Activated CD4-positive, alpha-beta memory T cell treated with anti-CD3 and anti-CD28 coated beads, Interleukin-2, amount 10 ng/mL, durations not matched to agents 7 days and 5 days (primary cell): ENCODE measurements around the gene NFIA. TPM values are rescaled to one million over a fixed set of nuclear protein-coding genes. Genes with fewer than 3 reads are reported as not detected.

Source experiments
- CTCF ChIA-PET: fragments of 350-600 bp; sonication (Branson Sonifier 250); formaldehyde crosslinking; loops from one replicate; lab custom pipeline; 2021; ENCODE audit warnings: antibody characterized with exemption, inconsistent platforms; lab: Charles Lee
- POLR2A ChIA-PET: fragments of 350-600 bp; sonication (Branson Sonifier 250); formaldehyde crosslinking; loops from one replicate; lab custom pipeline; 2021; ENCODE audit warnings: antibody characterized with exemption; lab: Charles Lee
- DNase-seq: peaks from one replicate; pipeline ENCODE4 v3.0.0-alpha.2; 2020
- H3K27ac Mint-ChIP-seq: one replicate; pipeline ENCODE4 v1.8.0; 2021; ENCODE audit warnings: mild to moderate bottlenecking, mixed read lengths
- H3K27me3 Mint-ChIP-seq: one replicate; pipeline ENCODE4 v1.8.0; 2021; ENCODE audit warnings: mixed read lengths
- H3K36me3 Mint-ChIP-seq: one replicate; pipeline ENCODE4 v1.8.0; 2021; ENCODE audit warnings: low read depth, mixed read lengths
- H3K4me1 Mint-ChIP-seq: one replicate; pipeline ENCODE4 v1.8.0; 2021; ENCODE audit warnings: mixed read lengths
- H3K4me3 Mint-ChIP-seq: one replicate; pipeline ENCODE4 v1.8.0; 2021; ENCODE audit warnings: mild to moderate bottlenecking, mixed read lengths
- H3K9me3 Mint-ChIP-seq: one replicate; pipeline ENCODE4 v1.8.0; 2021; ENCODE audit warnings: mixed read lengths
- total RNA-seq, 2 experiments: library from RNA; stranded (reverse); gene quantifications; one replicate each; pipeline ENCODE4 v1.2.3, GENCODE V29; 2021

NFIA gene
- total RNA-seq, 2 experiments from 2014 or later: 2.4 to 3.0 TPM

DNA sequence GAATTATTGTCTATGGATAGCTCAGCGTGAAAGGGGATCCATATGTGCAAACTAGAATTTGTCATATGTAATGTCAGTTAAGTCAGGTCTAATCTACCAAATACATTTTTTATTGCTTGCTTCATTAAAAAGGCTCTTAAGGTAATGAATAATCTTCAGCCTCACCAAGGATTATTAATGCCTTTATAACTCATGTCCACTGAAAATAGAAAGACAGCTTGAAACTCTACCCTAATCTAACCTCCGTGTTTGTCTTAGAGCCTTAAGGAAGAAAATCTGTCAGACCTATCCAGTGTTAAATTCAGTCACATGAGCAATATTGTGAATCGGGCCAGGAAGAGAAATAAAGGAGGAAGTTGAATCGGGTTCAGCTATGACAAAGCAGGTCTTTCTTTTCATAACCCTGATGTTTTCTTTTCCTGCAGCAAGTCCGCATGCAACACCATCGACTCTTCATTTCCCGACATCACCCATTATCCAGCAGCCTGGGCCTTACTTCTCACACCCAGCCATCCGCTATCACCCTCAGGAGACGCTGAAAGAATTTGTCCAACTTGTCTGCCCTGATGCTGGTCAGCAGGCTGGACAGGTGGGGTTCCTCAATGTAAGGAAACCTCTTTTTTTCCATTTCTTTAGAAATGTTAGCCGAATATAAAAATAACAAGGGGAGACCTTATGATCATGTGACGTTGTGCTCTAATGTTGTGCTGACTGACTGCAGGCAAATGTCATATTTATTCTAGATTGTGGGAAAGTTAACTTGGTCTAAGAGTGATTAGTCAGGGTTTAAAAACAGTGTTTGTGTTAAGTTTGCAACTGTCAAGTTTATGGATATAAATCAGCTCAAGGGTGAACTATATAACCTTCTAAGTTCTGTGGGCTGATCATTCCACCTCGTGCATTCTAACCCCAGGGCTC lies 321.6 kb downstream of the NFIA start:
- no peaks in the 10 kb centered on the region for H3K27me3 Mint-ChIP-seq

DNA sequence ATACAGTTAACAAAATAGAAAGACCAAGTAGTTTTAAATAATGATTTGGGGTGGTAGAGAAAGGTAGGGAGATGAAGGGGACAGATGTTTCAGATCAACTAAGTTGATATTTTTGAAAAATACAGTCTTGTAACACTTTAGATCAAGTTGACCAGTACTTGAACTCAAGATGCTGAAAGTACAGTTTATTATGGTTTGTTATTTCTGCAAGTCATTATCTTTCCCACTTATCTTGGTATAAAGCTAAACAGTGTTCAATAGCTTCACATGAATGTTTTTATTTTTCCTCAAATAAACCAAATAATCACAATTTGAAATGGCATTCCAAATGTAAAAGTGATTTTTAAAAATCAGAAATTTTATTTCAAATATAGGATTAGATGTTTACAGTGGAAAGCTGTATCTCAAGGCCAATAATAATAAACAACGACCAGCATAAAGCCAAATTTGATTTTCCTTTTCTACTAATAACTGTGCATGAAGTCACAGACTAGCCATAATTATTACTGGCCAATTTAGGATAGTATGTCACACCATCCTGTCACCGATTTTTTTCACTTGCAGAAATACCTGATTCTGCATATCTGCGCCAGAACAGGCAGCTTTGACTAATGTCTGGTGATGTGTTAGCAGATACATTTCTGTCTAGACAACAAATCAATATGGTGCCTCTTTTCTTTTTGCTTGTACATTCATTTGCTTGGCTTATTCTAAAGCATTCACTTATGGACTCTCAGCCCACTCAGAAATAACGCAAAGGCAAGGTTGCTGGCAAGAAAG lies 322.4 kb downstream of the NFIA start:
- Mint-ChIP-seq H3K4me1 (peaks cover 5% of the 10 kb centered on the region), H3K9me3 (no peaks in the 10 kb centered on the region), H3K4me3 (no peak overlapping the region), H3K27me3 (no peaks in the 10 kb centered on the region), H3K36me3 (no peaks in the 10 kb centered on the region), H3K27ac (no peak overlapping the region)
- POLR2A ChIA-PET: no interaction called here
- no peak for DNase-seq
- CTCF ChIA-PET: no interaction called here

More for the DNA sequence above, 321.6 kb downstream of the NFIA start:
- POLR2A ChIA-PET: no interaction called here
- no peaks in the 10 kb centered on the region for H3K36me3 Mint-ChIP-seq
- no peaks in the 10 kb centered on the region for H3K9me3 Mint-ChIP-seq
- H3K4me1 Mint-ChIP-seq: peaks cover 5% of the 10 kb centered on the region
- no peak for DNase-seq
- H3K27ac Mint-ChIP-seq: no peak overlapping the region
- H3K4me3 Mint-ChIP-seq: no peak overlapping the region
- CTCF ChIA-PET: no interaction called here

GRCh38 chr1:61406467-61406866 lies 324.1 kb downstream of the NFIA start:
- no peaks in the 10 kb centered on the region for H3K27me3 Mint-ChIP-seq
- ChIA-PET CTCF (interaction anchor here (1.0 kb wide), 1 partner anchor 182 kb away, joined by 3 read pairs; no protein-coding TSS in a partner anchor), POLR2A (no interaction called here)
- no peak for DNase-seq
- peaks cover 5% of the 10 kb centered on the region for H3K4me1 Mint-ChIP-seq
- H3K36me3 Mint-ChIP-seq: no peaks in the 10 kb centered on the region
- no peak overlapping the region for H3K27ac Mint-ChIP-seq
- no peaks in the 10 kb centered on the region for H3K9me3 Mint-ChIP-seq
- no peak overlapping the region for H3K4me3 Mint-ChIP-seq

DNA sequence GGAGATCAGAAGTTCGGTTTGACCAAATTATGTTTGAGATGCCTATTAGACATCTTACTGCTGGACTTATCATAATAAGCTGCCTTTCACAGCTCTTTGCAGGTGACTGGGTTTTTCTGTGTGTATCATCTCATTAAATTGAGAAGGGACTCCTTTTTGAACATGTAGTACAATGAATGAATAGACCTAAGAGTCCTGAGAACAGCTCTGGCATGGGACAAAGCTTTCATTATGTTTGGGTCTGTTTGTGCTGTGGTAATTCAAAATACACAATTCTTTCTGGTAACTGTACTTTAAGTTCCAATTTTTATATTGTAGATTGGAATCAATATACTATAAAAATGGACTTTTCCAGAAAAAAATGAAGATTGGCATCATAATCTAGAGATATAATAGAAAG lies 330.2 kb downstream of the NFIA start:
- Mint-ChIP-seq H3K9me3 (no peaks in the 10 kb centered on the region), H3K4me3 (no peak overlapping the region), H3K27ac (no peak overlapping the region), H3K4me1 (no peaks in the 10 kb centered on the region), H3K27me3 (no peaks in the 10 kb centered on the region), H3K36me3 (no peaks in the 10 kb centered on the region)
- DNase-seq: no peak
- POLR2A ChIA-PET: no interaction called here
- CTCF ChIA-PET: no interaction called here

- Mint-ChIP-seq H3K36me3 (no peaks in the 10 kb centered on the region), H3K27ac (no peak overlapping the region), H3K27me3 (no peaks in the 10 kb centered on the region), H3K4me3 (no peak overlapping the region), H3K4me1 (no peaks in the 10 kb centered on the region), H3K9me3 (peaks cover 2% of the 10 kb centered on the region)
- POLR2A ChIA-PET: no interaction called here
- DNase-seq: no peak
- CTCF ChIA-PET: no interaction called here
Measured at GRCh38 chr1:61419196-61419595, 336.8 kb downstream of the NFIA start.

DNA sequence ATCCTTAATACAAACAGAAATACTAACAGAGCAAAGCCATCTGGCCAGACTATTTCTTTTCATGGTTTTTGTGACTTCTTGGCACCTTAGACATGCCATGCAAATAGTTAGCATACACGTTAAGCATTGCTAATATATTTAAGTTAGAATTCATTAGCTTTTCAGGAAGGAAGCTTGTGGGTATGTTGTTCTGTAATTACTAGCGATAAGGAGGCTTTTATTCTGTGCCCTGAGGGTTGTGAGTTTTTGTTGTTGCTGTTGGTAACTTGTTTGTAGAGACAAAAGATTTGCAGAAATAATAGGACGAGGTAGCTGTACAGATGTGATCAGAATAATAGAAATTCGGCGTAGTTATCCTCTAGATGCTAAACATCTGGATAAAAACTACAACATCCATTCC lies 337.3 kb downstream of the NFIA start:
- no peaks in the 10 kb centered on the region for H3K36me3 Mint-ChIP-seq
- CTCF ChIA-PET: interaction anchor here (0.6 kb wide), 1 partner anchor 33 kb away, joined by 4 read pairs; no protein-coding TSS in a partner anchor
- no peaks in the 10 kb centered on the region for H3K27me3 Mint-ChIP-seq
- no peaks in the 10 kb centered on the region for H3K4me1 Mint-ChIP-seq
- H3K4me3 Mint-ChIP-seq: no peak overlapping the region
- POLR2A ChIA-PET: no interaction called here
- H3K9me3 Mint-ChIP-seq: peaks cover 2% of the 10 kb centered on the region
- DNase-seq: no peak
- no peak overlapping the region for H3K27ac Mint-ChIP-seq

- H3K9me3 Mint-ChIP-seq: peaks cover 2% of the 10 kb centered on the region
- H3K36me3 Mint-ChIP-seq: no peaks in the 10 kb centered on the region
- H3K4me1 Mint-ChIP-seq: no peaks in the 10 kb centered on the region
- ChIA-PET POLR2A (no interaction called here), CTCF (interaction anchor here (0.6 kb wide), 1 partner anchor 33 kb away, joined by 4 read pairs; no protein-coding TSS in a partner anchor)
- H3K4me3 Mint-ChIP-seq: no peak overlapping the region
- H3K27me3 Mint-ChIP-seq: no peaks in the 10 kb centered on the region
- DNase-seq: no peak
- H3K27ac Mint-ChIP-seq: no peak overlapping the region
Measured at GRCh38 chr1:61420243-61420642, 337.9 kb downstream of the NFIA start.

DNA sequence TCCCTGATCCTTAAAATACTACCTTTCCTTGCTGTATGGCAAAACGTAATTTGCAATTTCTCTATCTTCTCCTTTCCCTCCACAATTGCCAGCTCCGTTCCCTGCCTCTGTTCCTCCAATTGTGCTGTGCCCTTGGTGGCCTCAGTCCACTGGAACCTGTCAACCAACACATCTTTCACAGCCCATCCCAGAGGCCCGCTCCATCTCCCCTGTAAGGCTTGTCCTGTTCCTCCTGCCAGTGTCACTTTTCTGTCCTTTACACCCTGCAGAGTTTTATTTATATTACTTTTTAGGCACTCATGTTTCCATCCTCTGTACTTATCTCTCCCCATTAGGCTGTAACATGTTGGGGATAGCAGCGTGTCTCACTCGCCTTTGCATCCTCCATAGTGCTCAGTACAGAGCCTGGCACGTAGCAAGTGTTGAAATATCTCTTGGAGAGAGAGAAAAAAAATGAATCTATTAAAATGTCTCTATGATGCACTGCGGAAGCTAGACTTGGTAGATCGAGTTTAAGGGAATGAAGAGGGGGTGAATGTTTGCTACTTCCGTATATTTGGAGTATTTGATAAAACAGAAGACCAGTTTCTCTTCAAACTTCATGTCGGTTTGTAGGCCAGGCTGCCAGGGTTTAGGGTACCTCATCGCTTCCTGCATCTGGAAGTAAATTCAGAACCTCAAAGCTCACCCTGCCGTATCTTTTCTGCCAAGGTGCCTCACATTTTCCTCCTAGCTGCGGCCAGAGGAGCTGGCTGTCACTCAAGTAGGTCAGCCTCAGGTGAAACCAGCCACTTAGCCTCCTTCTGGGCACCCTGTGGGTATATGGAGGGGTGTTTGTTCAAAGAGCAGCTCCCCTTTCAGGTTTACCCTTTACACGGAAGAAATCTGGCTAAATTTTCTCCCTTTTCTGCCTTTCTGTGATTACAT lies 338.8 kb downstream of the NFIA start:
- H3K4me3 Mint-ChIP-seq: no peak overlapping the region
- H3K27me3 Mint-ChIP-seq: no peaks in the 10 kb centered on the region
- H3K4me1 Mint-ChIP-seq: no peaks in the 10 kb centered on the region
- H3K9me3 Mint-ChIP-seq: peaks cover 2% of the 10 kb centered on the region
- no peak for DNase-seq
- CTCF ChIA-PET: no interaction called here
- POLR2A ChIA-PET: no interaction called here
- no peaks in the 10 kb centered on the region for H3K36me3 Mint-ChIP-seq
- no peak overlapping the region for H3K27ac Mint-ChIP-seq

DNA sequence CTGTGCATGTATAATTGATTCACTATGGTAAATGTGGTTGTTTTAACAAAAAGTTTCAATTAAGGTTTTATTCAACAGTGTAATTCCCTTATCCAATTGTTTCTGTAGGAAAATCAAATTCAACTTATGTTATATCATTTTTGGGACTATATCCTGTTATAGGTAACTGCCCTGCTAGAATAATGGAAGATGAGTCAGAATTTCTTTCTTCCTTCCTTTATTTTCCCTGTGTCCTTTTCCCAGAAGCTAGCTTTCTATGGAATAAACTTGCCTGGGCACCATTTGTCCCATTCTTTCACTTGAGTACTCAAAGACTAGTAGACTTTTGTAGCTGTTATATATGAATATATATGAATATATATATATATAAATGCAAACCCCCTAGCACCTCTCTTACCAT lies 341.3 kb downstream of the NFIA start:
- Mint-ChIP-seq H3K4me3 (no peak overlapping the region), H3K36me3 (no peaks in the 10 kb centered on the region), H3K27me3 (no peaks in the 10 kb centered on the region), H3K9me3 (peaks cover 2% of the 10 kb centered on the region), H3K27ac (no peak overlapping the region), H3K4me1 (no peaks in the 10 kb centered on the region)
- ChIA-PET CTCF (interaction anchor here (0.9 to 1.4 kb wide), 2 partner anchors 16 to 374 kb away, joined by 3 read pairs; no protein-coding TSS in a partner anchor), POLR2A (no interaction called here)
- DNase-seq: no peak

DNA sequence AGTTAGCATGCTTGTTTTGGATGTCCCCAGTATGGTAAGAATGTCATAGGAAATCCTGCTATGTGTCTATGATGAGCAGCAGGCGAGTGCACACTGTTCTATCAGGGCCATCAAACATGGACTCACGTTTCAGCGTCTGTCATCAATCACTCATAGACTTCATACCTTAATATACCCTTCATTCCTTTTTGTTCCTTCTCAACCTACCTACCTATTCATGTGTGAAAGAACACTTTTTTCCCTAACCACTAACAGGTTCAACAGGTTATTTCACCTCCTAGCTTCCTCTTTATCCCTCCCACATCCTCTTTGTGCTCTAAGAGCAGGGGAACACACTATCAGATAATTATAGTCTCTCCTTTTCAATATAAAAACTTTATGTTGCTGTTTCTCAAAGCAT lies 342.0 kb downstream of the NFIA start:
- Mint-ChIP-seq H3K4me3 (no peak overlapping the region), H3K27me3 (no peaks in the 10 kb centered on the region), H3K9me3 (peaks cover 2% of the 10 kb centered on the region), H3K27ac (no peak overlapping the region), H3K36me3 (no peaks in the 10 kb centered on the region), H3K4me1 (no peaks in the 10 kb centered on the region)
- ChIA-PET POLR2A (no interaction called here), CTCF (interaction anchor here (0.9 to 1.4 kb wide), 2 partner anchors 17 to 374 kb away, joined by 3 read pairs; no protein-coding TSS in a partner anchor)
- no peak for DNase-seq

DNA sequence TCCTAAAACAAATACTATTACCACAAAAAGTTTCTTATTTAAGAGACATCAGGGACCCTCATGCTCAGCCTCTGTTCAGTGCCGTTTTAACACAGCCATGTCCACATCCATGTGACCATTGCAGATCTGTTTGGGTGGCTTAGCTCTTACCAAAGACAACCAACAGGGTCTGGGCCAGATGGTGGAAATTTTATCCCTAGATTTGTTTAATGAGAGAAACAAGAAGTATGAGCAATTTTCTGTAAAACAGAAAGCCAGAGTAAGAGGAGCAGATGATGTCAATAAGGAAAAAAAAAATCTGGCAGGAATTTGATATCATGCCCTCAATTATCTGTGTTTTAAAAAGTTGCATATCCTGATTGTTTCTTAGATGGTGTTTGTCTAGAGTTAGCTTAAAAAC lies 342.7 kb downstream of the NFIA start:
- no peaks in the 10 kb centered on the region for H3K36me3 Mint-ChIP-seq
- CTCF ChIA-PET: no interaction called here
- no peak overlapping the region for H3K4me3 Mint-ChIP-seq
- peaks cover 2% of the 10 kb centered on the region for H3K9me3 Mint-ChIP-seq
- no peaks in the 10 kb centered on the region for H3K4me1 Mint-ChIP-seq
- no peaks in the 10 kb centered on the region for H3K27me3 Mint-ChIP-seq
- no peak overlapping the region for H3K27ac Mint-ChIP-seq
- DNase-seq: no peak
- POLR2A ChIA-PET: no interaction called here

- Mint-ChIP-seq H3K27ac (no peak overlapping the region), H3K36me3 (no peaks in the 10 kb centered on the region), H3K4me1 (no peaks in the 10 kb centered on the region), H3K9me3 (no peaks in the 10 kb centered on the region), H3K4me3 (no peak overlapping the region), H3K27me3 (no peaks in the 10 kb centered on the region)
- POLR2A ChIA-PET: no interaction called here
- CTCF ChIA-PET: no interaction called here
- no peak for DNase-seq
Measured at GRCh38 chr1:61426254-61426653, 343.9 kb downstream of the NFIA start.
